GM18526 (cell line): Measurements from ENCODE around the gene KLF4.

Source experiments
- POLR2A ChIP-seq: IDR thresholded peaks from 3 replicates; pipeline ENCODE4 v1.6.1; 2011; ENCODE audit not compliant: insufficient read length; ENCODE audit errors: extremely low read depth

Gene KLF4

GRCh38 chr9:107472581-107473340 lies 16.8 kb downstream of the KLF4 start:
- no peak for TF ChIP-seq POLR2A

DNA sequence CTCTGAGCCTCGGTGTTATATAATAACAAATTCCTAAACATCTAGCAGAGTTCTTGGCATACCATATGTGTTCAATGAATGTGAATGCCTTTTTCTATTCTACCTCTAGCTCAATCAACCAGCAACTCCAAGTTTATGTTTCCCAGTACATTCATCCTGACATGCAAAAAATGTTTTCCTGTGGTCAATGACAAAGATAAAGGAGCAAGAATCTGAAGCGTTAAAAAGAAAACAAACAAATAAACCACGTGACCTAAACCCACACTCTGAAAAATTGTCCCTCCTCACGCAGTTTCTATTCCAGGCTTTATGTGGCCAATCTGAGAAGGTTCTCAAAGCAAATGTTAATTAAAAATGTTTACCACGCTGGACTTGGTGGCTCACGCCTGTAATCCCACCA lies 18.0 kb downstream of the KLF4 start:
- no peak for TF ChIP-seq POLR2A

DNA sequence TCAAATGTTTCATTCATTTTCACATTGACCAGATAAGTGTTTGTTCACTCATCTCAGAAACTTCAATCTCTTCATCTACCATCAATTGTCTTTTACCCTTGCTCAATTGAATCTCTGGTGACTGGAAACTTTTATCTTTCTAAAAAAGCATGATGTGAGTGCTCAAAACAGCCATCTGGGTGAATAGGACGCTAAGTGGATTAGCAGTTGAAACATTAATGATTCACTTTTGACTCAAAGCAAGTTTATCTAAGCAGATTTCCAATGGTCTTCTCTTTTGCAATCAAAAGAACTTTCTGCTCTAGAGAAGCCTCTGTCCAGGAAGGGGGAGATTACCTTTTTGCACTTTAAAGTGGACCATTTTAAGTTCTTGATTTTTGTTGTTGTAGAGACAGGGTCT lies 22.2 kb downstream of the KLF4 start:
- no peak for TF ChIP-seq POLR2A

DNA sequence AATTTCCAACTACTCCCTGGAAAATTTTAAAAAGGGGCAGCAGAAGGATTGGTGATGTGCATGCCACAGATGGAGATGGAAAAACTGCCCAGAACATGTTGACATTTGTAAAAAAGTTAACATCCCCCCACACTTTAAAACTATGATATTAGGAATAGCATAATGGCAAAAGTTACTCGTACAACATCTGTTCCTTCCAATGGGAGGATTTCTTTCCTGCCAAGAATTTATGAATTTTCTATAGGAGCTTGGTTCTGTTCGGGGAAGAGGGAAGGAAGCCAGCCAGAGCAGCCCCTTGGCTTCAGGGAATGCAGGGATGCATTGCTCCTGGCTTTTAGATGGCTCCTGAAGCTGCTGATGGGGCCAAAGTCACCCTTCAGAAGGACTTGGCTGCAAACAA lies 22.7 kb downstream of the KLF4 start:
- no peak for TF ChIP-seq POLR2A

- TF ChIP-seq POLR2A, result no peak
Observed at GRCh38 chr9:107465467-107466451, 23.8 kb downstream of the KLF4 start.

- TF ChIP-seq POLR2A, result no peak
Observed at GRCh38 chr9:107464516-107464915, 25.1 kb downstream of the KLF4 start.

GRCh38 chr9:107462691-107463090 lies 26.9 kb downstream of the KLF4 start:
- TF ChIP-seq POLR2A, result no peak

GRCh38 chr9:107460153-107461023 lies 29.2 kb downstream of the KLF4 start:
- TF ChIP-seq POLR2A, result no peak

- TF ChIP-seq POLR2A, result no peak
Observed at GRCh38 chr9:107455425-107456135, 34.0 kb downstream of the KLF4 start.

DNA sequence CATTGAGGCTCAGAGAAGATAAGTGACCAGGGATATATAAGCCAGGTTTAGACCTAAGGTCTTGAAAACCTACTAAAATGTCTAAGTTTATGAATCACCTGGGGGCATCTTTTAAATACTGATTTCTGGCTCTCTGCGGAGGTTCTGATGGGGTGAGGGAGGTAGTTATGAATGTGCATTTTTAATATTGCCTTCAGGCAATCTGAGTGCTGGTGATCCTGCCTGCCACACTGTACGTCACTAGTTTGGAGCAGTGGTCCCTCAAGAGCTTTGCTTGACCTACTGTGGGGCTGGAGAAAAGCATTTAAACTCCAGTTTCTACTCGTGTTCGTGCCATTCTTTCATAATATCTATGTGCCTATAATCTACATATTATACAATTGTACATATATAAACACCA lies 36.1 kb downstream of the KLF4 start:
- TF ChIP-seq POLR2A, result no peak

DNA sequence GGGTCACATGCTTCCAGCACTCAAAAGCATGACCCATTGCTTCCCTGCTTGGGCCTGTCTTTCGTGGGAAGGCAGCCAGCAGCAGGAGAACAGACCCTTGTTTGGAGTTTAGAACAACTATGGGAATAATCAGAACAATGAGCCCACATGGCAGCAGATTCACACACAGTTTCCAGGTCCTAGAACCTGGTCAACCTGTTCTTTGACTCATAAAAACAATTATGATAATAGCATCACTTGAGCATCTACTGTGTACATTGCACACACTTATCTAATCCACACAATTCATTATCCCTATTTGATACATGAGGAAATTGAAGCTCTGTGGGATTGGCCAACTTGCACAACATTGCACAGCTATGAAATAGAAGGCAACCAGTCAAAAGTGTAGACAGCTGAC lies 41.7 kb downstream of the KLF4 start:
- TF ChIP-seq POLR2A, result no peak

GRCh38 chr9:107447081-107447480 lies 42.5 kb downstream of the KLF4 start:
- TF ChIP-seq POLR2A, result no peak

GRCh38 chr9:107446491-107446890 lies 43.1 kb downstream of the KLF4 start:
- TF ChIP-seq POLR2A, result no peak

GRCh38 chr9:107443786-107444185 lies 45.8 kb downstream of the KLF4 start:
- no peak for TF ChIP-seq POLR2A
